Activated T-cell treated with anti-CD3 and anti-CD28 coated beads, Interleukin-2, amount 50 U/mL, for 48 hours (primary cell): ENCODE data around the gene PADI4.

Experiments
- DNase-seq, 2 experiments: peaks; one replicate each; pipeline ENCODE4 v3.0.0-alpha.2; 2020

The PADI4 gene, protein sequence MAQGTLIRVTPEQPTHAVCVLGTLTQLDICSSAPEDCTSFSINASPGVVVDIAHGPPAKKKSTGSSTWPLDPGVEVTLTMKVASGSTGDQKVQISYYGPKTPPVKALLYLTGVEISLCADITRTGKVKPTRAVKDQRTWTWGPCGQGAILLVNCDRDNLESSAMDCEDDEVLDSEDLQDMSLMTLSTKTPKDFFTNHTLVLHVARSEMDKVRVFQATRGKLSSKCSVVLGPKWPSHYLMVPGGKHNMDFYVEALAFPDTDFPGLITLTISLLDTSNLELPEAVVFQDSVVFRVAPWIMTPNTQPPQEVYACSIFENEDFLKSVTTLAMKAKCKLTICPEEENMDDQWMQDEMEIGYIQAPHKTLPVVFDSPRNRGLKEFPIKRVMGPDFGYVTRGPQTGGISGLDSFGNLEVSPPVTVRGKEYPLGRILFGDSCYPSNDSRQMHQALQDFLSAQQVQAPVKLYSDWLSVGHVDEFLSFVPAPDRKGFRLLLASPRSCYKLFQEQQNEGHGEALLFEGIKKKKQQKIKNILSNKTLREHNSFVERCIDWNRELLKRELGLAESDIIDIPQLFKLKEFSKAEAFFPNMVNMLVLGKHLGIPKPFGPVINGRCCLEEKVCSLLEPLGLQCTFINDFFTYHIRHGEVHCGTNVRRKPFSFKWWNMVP

DNA sequence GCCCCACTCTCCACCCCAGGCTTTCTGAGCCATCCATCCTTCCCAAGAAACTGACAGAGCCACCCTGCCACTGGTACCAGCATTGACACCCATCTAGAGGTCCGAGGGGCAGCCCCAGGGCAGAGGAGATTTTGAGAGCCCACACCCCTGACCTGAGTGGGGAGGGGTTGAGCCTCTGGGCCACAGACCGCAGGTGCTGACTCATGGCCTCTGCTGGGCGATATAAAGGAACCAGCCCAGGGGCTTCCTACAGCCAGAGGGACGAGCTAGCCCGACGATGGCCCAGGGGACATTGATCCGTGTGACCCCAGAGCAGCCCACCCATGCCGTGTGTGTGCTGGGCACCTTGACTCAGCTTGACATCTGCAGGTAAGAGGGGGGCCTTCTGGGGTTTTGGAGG is at the start of gene PADI4:
Gene PADI4, plus strand, starts transcription at position 252 of the 400 bp plus-strand sequence. Its CDS starts 26 bp downstream, at position 278.
- DNase-seq, result no peak

DNA sequence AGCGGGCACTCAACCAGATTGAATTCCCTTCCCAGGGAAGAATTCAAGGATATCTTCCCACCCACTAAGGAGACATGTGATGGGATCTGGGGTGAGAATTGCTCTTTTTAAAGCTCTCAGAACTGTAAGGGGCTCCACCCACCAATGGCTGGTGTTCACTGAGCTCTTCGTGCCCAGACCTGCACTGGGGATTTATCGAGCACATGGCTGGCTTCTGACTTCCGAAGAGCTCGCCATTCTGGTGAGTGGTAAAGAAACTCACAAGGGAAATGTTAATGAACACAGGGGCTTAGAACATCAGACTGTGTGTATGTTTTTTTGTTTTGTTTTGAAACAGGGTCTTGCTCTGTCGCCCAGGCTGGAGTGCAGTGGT is 49.3 kb upstream of the PADI4 start:
- DNase-seq, result no peak

DNA sequence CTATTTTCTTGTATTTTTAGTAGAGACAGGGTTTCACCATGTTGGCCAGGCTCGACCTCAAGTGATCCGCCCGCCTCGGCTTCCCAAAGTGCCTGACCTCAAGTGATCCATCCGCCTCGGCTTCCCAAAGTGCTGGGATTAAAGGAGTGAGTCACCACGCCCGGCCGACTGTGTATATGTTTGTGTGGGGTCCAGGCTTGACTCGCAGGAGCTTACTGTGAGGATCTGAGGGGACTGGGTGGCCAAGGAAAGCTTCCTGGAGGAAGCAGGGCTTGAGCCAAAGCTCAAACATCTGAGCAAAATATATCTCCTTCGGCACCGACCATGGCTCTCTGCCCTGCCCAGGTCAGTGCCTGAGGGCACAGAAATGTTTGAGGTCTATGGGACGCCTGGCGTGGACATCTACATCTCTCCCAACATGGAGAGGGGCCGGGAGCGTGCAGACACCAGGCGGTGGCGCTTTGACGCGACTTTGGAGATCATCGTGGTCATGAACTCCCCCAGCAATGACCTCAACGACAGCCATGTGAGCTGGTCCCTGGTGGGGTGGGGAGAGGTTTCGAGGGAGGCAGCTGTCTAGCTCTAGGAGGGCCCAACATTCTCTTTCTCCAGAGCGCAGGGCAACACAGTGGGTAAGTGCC is 48.6 kb upstream of the PADI4 start:
- DNase-seq, result no peak

DNA sequence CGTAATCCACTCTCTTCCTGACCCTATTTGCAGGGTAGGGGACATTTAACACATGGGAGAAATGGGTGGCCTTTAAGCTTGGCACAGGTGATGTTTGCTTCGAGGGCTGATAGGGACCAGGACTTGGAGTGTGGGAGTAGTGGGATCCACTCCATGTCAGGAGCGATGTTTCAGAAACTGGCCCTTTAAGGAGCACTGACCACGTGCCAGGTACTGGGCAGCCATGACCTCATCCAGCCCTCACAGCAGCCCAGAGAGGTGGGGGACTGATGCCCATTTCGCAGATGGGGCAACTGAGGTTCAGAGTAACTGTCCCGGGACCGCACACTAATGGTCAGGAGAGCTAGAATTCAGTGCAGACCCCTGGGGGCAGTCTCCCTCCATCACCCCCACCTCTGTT is 47.7 kb upstream of the PADI4 start:
- DNase-seq, result no peak

DNA sequence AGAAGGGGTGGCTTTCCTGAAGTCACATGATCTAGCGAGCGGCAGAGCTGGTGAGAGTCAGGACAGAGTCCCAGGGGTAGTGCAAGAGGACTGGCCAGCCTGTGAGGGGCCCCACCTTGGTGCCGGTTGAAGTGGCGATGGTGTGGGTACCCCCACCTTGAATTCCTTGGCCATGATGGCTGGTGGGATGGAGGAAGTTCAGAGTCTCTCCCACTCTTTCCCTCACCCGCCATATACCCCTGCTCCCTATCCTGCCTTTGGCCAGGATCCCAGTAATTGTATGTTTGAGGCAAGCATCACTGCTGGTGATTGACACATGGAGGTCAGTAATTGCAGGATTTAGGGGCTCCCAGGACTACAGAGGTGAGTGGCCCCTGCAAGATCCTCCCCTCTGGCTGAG is 47.3 kb upstream of the PADI4 start:
- DNase-seq, result no peak

DNA sequence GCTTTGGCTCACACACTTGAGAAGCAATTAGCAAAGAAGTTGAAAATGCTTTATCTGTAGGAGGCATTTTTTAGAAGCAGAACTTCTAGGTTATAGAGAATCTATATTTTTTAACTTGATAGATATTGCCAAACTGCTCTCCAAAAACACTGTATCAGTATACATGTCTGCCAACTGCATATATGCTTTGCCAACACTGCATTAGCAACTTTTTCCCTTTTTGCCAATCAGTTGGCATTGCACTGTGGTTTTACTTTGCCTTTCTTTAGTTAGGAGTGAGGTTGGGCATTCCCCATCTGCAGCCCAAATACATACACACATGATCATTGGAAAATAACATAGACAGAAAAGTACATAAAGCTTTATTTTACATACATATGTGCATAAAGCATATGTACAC is 44.1 kb upstream of the PADI4 start:
- DNase-seq, result no peak

DNA sequence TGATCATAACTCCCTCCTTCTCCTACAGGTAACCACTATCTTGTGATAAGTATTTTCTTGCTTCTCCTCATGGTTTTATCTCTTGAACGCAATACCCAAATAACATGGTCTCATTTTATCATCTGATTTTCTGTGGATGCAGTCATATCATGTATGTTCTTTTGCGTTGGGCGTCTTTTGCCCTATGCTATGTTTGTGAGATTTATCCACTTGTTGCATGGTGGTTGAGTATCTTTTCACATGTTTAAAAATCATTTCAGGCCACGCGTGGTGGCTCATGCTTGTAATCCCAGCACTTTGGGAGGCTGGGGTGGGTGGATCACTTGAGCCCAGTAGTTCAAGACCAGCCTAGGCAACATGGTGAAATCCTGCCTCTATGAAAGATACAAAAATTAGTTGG is 43.5 kb upstream of the PADI4 start:
- no peak for DNase-seq

DNA sequence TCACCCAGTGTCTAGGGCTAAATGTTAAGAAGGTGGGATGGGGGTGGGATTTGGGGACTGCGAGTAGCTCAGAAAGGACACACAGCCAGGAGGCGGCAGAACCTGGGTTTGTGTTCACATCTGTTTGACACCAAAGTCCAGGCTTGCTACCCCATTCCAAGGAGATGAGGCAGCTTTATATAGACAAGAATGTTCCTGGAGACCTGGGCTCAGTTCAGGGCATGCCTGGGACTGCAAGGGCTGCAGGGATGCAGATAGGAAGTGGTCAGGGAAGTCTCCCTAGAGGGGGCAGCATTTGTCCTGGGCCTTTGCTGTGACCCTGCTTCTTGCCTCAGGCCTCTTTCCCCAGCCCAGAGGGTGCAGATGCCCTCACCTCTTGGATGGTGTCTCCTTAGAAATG is 42.8 kb upstream of the PADI4 start:
- DNase-seq, result no peak

DNA sequence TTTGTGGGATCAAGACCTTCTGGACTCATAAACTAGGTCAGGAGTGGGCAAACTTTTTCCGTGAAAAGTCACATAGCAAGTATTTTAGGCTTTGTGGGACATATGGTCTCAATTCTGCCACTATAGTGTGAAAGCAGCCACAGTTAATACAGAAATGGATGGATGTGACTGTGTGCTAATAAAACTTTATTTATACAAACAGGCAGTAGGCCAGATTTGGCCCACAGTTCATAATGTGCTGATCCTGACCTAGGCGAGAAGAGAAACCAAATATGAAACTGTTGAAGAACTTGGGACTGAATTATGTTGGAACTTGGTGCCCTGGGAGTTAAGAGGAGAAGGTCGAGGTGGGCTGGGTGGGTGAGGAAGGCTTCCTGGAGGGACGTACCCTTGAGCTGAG is 42.0 kb upstream of the PADI4 start:
- DNase-seq, result no peak

DNA sequence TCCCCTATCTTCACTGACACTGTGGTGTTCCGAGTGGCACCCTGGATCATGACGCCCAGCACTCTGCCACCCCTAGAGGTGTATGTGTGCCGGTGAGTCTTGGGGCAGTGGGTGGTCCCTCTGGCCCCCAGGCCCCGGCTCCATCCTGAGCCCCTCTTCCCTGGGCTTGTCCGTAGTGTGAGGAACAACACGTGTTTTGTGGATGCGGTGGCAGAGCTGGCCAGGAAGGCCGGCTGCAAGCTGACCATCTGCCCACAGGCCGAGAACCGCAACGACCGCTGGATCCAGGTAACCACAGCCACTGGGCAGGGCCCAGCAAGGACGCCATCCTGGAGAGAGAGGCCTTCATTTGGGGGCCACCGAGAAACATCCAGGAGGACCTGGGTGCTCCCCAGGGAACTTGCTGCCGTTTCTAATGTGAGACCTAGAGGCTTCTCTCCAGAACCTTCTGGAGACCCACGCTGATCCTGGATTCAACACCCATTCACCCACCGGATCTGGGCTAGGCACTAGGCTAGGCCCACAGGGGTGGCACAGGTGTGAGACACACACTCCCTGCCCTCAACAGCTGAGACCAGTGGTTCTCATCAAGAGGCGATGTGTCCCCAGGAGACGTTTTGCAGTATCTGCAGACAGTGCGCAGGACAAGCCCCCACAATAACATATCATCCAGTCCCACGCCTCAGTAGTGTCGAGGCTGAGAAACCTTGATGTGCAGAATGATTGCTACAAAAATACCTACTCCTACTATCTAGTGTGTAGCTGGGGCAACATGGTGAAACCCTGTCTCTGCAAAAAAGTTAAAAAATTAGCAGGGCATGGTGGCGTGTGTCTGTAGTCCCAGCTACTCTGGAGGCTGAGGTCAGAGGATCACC is 36.9 kb upstream of the PADI4 start:
- no peak for DNase-seq

DNA sequence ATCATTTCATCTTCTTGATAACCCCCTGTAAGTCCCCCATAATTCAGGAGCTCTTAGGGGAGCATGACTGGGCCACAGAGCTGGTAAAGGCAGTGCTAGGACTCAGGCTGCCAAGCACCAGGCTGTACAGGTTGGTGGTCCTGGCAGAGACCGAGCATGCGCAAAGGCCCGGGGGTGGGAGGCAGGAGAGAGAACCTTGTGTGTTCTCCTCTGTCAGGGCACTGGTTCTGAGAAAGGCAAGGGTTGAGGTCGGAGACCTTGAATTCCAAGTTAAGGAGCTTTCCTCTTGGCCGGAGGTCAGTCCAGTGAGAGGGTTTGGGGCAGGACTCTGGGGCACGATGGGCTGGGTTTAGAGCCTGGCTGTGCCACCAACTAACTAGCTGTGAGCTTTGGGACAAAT is 35.9 kb upstream of the PADI4 start:
- DNase-seq, result no peak

DNA sequence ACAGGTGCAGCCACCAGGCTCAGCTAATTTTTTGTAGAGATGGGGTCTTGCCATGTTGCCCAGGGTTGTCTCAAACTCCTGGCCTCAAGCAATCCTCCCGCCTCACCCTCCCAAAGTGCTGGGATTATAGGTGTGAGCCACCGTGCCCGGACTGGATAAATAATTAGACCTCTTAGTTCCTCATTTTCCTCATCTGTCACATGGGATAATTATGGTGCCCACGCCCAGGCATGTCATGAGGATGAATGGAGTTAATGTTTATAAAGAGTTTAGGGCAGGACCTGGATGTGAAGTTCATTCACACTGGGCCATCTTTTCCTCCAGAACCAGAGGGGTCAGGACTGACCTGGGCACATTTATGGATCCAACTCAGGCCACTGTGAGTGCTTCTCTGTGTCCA is 35.4 kb upstream of the PADI4 start:
- DNase-seq, result no peak

DNA sequence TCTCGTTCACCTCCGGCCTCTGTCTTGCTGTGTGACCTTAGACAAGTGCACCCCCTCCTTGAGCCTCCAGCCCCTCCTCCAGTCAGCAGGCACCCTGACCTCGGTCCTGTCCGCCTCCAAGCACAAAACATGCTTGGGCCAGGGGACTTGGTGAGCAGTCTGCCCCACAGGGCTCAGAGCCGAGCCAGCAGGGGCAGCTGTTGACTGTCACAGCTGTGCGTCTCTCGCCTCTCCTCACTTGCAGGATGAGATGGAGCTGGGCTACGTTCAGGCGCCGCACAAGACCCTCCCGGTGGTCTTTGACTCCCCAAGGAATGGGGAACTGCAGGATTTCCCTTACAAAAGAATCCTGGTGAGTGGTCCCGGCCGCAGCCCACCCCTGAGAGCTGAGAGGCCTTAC is 34.9 kb upstream of the PADI4 start:
- DNase-seq, result no peak

DNA sequence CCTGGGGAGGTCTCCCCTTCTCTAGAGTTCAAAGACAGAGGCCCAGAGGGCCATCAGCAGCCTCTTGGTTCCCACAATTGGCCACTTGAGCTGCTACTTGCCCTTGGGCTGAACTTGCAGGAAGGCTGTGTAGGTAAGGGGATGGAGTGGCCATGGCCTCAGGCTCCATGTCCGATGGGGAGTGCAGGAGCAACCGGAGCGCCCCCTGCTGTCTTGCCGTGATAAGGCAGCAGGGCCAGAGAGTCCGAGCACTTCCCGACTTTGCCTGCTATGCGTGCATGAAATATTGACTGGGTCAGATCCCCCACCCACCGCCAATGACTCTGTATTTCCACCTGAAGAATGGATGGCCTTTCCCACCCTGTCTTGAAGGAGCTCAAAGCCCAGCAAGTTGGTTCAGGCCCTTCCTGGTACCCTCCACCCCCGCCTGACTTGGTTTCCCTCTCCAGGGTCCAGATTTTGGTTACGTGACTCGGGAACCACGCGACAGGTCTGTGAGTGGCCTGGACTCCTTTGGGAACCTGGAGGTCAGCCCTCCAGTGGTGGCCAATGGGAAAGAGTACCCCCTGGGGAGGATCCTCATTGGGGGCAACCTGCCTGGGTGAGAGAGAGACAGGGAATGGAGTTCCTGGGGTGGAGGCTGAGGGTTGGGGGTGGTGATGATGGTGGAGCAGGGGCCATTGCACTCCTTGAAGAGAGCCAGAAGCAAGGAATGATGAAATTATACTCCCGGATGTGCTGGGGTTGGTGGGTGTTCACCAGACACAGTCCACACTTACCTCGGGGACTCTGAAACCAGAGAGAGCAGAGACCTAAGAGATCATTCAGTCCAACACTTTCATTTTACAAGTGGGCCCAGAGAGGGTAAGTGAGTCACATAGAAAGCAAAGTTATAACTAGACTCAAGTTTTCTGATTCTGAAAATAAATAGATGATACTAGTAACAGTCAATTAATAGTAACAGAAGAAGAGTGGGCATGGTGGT is 33.5 kb upstream of the PADI4 start:
- peak; percentile 59 to 68 for DNase-seq

DNA sequence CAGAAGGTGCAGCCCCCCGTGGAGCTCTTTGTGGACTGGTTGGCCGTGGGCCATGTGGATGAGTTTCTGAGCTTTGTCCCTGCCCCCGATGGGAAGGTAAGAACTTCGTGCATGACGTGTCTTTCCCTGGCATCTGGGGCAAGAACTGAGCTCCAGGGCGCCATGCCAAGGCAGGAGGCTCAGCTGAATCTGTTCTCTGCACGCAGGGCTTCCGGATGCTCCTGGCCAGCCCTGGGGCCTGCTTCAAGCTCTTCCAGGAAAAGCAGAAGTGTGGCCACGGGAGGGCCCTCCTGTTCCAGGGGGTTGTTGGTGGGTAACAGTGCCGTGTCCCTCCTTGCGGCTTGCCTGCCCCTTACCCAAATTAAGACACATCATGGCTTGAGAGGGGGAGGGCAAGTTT is 31.4 kb upstream of the PADI4 start:
- no peak for DNase-seq

DNA sequence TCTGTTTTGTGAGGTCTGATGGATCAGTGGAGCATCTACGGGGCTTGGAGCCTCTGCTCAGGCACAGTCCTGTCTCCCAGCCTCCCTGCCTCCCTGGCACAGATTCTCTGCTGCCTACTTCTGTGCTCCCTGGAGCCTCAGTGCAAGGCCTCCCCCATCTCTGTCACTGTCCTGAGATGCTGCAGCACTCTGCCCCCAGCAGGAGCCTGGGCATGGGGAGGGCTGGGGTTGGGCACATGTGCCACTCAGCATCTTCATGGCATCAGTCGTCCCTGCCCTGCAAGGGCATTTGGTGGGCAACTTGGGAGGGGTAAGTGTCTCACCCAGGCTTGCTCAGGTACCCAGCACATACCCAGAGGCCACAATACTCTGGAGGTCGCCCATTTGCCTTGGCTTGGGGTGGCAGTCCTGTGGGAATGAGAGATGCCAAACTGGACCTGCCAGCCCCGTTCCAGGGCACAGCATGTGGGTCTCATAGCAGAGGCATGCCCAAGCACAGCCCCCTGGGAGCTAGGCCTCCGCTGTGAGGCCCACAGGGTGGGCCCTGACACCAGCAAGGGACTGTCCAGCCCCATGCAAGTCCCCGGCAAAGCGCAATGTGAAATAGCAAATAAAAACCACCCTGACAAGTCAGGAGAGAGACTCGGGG is 30.4 kb upstream of the PADI4 start:
- no peak for DNase-seq

DNA sequence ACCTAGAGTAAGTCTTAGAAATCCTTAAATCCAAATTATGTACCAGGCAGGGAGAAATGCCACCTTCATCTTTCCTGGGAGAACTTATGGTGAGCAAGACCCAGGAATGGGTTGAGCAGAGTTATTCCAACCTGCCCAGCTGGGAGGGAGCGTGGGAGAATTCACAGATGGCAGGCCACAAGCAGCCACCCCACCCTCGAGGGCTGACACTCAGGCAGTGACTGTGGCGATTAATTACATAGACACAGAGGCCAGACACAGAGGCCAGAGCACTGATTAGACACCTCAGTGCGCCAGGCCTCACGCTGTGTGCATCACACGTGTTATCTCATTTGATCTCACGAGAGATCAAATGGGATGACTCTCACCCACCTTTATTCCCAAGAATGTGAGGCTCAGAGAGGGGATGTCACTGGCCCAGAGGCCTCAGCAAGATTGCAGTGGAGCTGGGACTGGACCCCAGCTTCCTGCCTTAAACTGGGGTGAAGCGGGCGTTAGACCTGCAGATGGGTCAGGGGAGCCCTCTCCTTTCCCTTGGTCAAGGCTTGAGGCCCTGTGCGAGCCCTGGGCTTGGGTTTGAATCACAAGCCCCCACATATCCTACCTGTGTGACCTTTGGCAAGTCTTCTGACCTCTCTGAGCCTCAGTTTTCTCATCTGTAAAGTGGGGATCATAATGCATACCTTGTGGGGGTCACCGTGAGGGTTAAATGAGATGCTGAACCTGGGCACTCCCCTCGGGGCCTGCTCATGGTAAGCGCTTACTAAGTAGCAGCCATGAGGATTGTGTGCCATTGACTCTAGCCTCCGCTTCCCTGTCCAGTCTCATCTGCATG is 28.8 kb upstream of the PADI4 start:
- no peak for DNase-seq

DNA sequence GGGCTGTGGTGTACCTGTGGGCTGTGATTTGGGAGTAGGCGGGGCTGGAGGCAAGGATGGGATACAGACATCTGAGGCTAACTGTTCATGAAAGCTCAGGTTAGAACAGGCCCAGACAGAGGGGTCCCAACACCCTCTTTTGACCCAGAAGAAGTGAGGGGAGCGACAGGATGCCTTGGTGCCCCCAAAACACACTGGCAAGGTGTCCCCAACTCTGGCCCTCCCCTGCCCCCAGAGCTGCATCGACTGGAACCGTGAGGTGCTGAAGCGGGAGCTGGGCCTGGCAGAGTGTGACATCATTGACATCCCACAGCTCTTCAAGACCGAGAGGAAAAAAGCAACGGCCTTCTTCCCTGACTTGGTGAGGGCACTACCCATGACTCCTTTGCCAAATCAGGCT is 27.6 kb upstream of the PADI4 start:
- DNase-seq, result no peak

DNA sequence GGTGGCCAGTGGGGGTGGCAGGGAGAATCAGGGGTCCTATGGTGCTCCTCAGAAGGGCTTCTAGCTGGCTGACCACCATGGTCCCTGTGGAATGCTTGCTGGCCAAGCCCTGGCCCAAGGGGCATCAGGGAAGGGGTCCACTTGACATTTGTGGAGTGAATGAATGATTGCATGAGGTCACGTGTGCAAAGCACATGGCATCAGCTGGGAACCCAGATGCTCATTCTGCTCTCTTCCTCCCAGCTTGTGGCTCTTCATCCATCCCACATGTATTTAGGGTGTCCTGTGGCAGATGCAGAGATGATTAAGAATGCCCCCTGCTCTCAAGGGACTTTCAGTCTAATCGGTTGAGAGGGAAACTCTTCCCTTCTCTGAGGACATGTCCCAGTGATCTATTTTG is 27.1 kb upstream of the PADI4 start:
- no peak for DNase-seq

DNA sequence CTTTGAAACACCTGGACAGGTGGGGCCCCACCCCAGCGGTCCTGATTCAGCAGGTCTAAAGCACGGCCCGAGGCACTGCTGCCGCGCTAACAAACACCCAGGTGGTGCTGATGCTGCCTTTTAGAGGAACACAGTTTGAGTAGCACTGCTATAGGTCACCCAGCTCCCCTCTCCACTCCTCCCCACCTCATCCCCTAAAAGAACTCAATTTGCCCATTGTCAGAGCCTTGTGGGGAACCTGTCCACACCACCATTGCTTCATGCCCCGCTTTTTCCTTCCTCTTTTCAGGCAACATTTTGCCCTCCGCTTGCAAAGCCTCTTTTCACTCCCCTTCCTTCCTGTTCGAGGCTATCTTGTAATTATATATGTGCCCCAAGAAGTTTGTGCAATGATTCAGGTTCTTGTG is 26.2 kb upstream of the PADI4 start:
- DNase-seq, result no peak
